Hepatocyte (in vitro differentiated cells): Measurements from ENCODE around the gene AUTS2.

Experiments
- EZH2 ChIP-seq: fragments of 200-600 bp; sonication (generic); IDR thresholded peaks from 2 replicates; pipeline ENCODE4 v1.6.1; 2016; ENCODE audit warnings: antibody characterized with exemption, mild to moderate bottlenecking, borderline replicate concordance
- EZH2phosphoT487 ChIP-seq: fragments of 200-600 bp; sonication (generic); IDR thresholded peaks from one replicate; pipeline ENCODE4 v1.6.1; 2018; ENCODE audit warnings: antibody characterized with exemption, mild to moderate bottlenecking, low read depth, moderate library complexity; ENCODE audit not compliant: unreplicated experiment, severe bottlenecking
- TF ChIP-seq, protein P1 (sequence below): fragments of 200-600 bp; sonication (generic); IDR thresholded peaks from 2 replicates; pipeline ENCODE4 v1.5.1; 2016; ENCODE audit warnings: antibody characterized with exemption, mild to moderate bottlenecking; ENCODE audit not compliant: poor library complexity

GRCh38 chr7:69748530-69748929, 150.3 kb downstream of the AUTS2 start:
- TF ChIP-seq, protein P1, sequence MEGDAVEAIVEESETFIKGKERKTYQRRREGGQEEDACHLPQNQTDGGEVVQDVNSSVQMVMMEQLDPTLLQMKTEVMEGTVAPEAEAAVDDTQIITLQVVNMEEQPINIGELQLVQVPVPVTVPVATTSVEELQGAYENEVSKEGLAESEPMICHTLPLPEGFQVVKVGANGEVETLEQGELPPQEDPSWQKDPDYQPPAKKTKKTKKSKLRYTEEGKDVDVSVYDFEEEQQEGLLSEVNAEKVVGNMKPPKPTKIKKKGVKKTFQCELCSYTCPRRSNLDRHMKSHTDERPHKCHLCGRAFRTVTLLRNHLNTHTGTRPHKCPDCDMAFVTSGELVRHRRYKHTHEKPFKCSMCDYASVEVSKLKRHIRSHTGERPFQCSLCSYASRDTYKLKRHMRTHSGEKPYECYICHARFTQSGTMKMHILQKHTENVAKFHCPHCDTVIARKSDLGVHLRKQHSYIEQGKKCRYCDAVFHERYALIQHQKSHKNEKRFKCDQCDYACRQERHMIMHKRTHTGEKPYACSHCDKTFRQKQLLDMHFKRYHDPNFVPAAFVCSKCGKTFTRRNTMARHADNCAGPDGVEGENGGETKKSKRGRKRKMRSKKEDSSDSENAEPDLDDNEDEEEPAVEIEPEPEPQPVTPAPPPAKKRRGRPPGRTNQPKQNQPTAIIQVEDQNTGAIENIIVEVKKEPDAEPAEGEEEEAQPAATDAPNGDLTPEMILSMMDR: no peak
- TF ChIP-seq EZH2phosphoT487 (no peak), EZH2 (no peak)
